SK-N-SH (cell line): Measurements from ENCODE around the gene ATP6V1D. TPM values are rescaled to one million over a fixed set of nuclear protein-coding genes. Genes with fewer than 3 reads are reported as not detected.
A peak's percentile ranks its signal among the peaks of the same experiment; 100 is the strongest.
"Not testable (repeated sequence)": the region's sequence is repeated elsewhere in the genome, so short reads cannot be mapped to it uniquely, and the experiment has no call there.

Source experiments
- CTCF ChIA-PET: fragments of 300-600, 350-600 bp; formaldehyde crosslinking; extraction: SDS; loops from one replicate; lab custom pipeline; 2021; lab: Yijun Ruan, JAX
- POLR2A ChIA-PET: fragments of 350-600 bp; sonication (Branson Sonifier 250); formaldehyde crosslinking; extraction: SDS; loops from one replicate; lab custom pipeline; 2020; ENCODE audit warnings: antibody characterized with exemption, inconsistent platforms; lab: Yijun Ruan, JAX
- DNase-seq: peaks from one replicate; pipeline ENCODE4 v3.0.0; 2012
- H2AFZ ChIP-seq: fragments of 200-600 bp; sonication (generic); 2 replicates; pipeline ENCODE4 v1.8.1; 2016; ENCODE audit warnings: antibody characterized with exemption, mild to moderate bottlenecking, low read depth
- H3F3A ChIP-seq: fragments of 200-600 bp; sonication (generic); replicated peaks from 2 replicates; pipeline ENCODE3; 2016; ENCODE audit warnings: antibody characterized with exemption, mild to moderate bottlenecking; ENCODE audit not compliant: insufficient read depth
- H3K27ac ChIP-seq, 2 experiments: fragments of 200-500 bp in 1 of 2; fragments of 200-600 bp in 1 of 2; sonication (Bioruptor generic) in 1 of 2; sonication (generic), shearing (Covaris generic) in 1 of 2; 2 replicates each; pipeline versions ENCODE4 v1.5.1 to v1.6.1; 2014 to 2016; ENCODE audit warnings: low read depth in 2 of 2, inconsistent platforms in 1 of 2, low read length in 1 of 2, mild to moderate bottlenecking in 1 of 2, mixed read lengths in 1 of 2
- H3K27me3 ChIP-seq: fragments of 200-600 bp; sonication (generic), shearing (Covaris generic); 2 replicates; pipeline ENCODE4 v1.6.1; 2016; ENCODE audit warnings: mixed run types; ENCODE audit not compliant: insufficient read depth
- H3K36me3 ChIP-seq, 2 experiments: fragments of 200-500 bp in 1 of 2; fragments of 200-600 bp in 1 of 2; sonication (Bioruptor generic) in 1 of 2; sonication (generic) in 1 of 2; replicated peaks in 1 of 2; 2 replicates each; pipeline versions ENCODE3 to v1.5.1; 2014 to 2016; ENCODE audit warnings: low read length in 1 of 2, mild to moderate bottlenecking in 1 of 2; ENCODE audit not compliant: insufficient read depth in 2 of 2, control insufficient read depth in 1 of 2
- H3K4me1 ChIP-seq, 2 experiments: fragments of 200-500 bp in 1 of 2; fragments of 200-600 bp in 1 of 2; sonication (Bioruptor generic) in 1 of 2; sonication (generic), shearing (Covaris generic) in 1 of 2; 2 replicates each; pipeline versions ENCODE4 v1.5.1 to v1.6.1; 2014 to 2016; ENCODE audit warnings: low read depth in 1 of 2, low read length in 1 of 2, mixed run types in 1 of 2; ENCODE audit not compliant: insufficient read depth in 2 of 2, control insufficient read depth in 1 of 2
- H3K4me2 ChIP-seq: fragments of 200-600 bp; sonication (generic), shearing (Covaris generic); 2 replicates; pipeline ENCODE4 v1.6.1; 2017; ENCODE audit warnings: mixed run types
- H3K4me3 ChIP-seq, 2 experiments: fragments of 200-500 bp in 1 of 2; fragments of 200-600 bp in 1 of 2; sonication (Bioruptor generic) in 1 of 2; sonication (generic), shearing (Covaris generic) in 1 of 2; 2 replicates each; pipeline versions ENCODE4 v1.5.1 to v1.8.1; 2014 to 2016; ENCODE audit warnings: low read depth in 2 of 2, inconsistent platforms in 1 of 2, low read length in 1 of 2, mild to moderate bottlenecking in 1 of 2, mixed read lengths in 1 of 2, moderate library complexity in 1 of 2
- H3K79me2 ChIP-seq: fragments of 200-600 bp; sonication (generic); 2 replicates; pipeline ENCODE4 v1.8.1; 2017; ENCODE audit warnings: mild to moderate bottlenecking; ENCODE audit not compliant: insufficient read depth
- H3K9ac ChIP-seq: fragments of 200-600 bp; sonication (generic); 2 replicates; pipeline ENCODE4 v1.6.1; 2017; ENCODE audit warnings: mixed run types
- H3K9me2 ChIP-seq: fragments of 200-600 bp; sonication (generic); 2 replicates; pipeline ENCODE4 v1.6.1; 2017; ENCODE audit warnings: mixed run types
- H3K9me3 ChIP-seq: fragments of 200-600 bp; sonication (generic); 2 replicates; pipeline ENCODE4 v1.6.1; 2017; ENCODE audit warnings: mixed run types, mild to moderate bottlenecking, moderate library complexity
- H4K20me1 ChIP-seq: fragments of 200-600 bp; sonication (generic); 2 replicates; pipeline ENCODE4 v1.6.1; 2017; ENCODE audit warnings: mild to moderate bottlenecking, mixed run types; ENCODE audit not compliant: insufficient read depth
- CHD2 ChIP-seq: fragments of 150-350 bp; IDR thresholded peaks from 2 replicates; pipeline ENCODE4 v1.6.1; 2018; ENCODE audit warnings: low read length; ENCODE audit not compliant: partially characterized antibody
- ELF1 ChIP-seq: IDR thresholded peaks from 2 replicates; pipeline ENCODE4 v1.4.0; 2012
- EP300 ChIP-seq, 2 experiments: IDR thresholded peaks; 2 replicates each; pipeline versions ENCODE4 v1.4.0 to v1.6.1; 2012; ENCODE audit warnings: borderline replicate concordance in 1 of 2, low read depth in 1 of 2, low read length in 1 of 2
- EZH2phosphoT487 ChIP-seq: fragments of 200-600 bp; sonication (generic); IDR thresholded peaks from 2 replicates; pipeline ENCODE4 v1.6.1; 2017; ENCODE audit warnings: low read depth, mixed run types, mild to moderate bottlenecking, antibody characterized with exemption, moderate library complexity, borderline replicate concordance
- FOSL2 ChIP-seq: IDR thresholded peaks from 2 replicates; pipeline ENCODE4 v1.4.0; 2012; ENCODE audit warnings: low read depth, mild to moderate bottlenecking, moderate library complexity, borderline replicate concordance
- GABPA ChIP-seq: IDR thresholded peaks from 2 replicates; pipeline ENCODE4 v1.4.0; 2012; ENCODE audit warnings: low read depth, mild to moderate bottlenecking
- GATA2 ChIP-seq: sonication (generic); formaldehyde crosslinking; IDR thresholded peaks from 2 replicates; pipeline ENCODE4 v1.5.0; 2020; ENCODE audit warnings: mild to moderate bottlenecking, missing genetic modification reagents
- JUND ChIP-seq: IDR thresholded peaks from 2 replicates; pipeline ENCODE4 v1.4.0; 2012
- MAX ChIP-seq: IDR thresholded peaks from 2 replicates; pipeline ENCODE4 v1.4.0; 2012; ENCODE audit warnings: low read depth
- MXI1 ChIP-seq: IDR thresholded peaks from 2 replicates; pipeline ENCODE4 v1.6.1; 2012; ENCODE audit warnings: mild to moderate bottlenecking, low read depth, low read length, improper control_type of control experiment
- NFIC ChIP-seq: IDR thresholded peaks from 2 replicates; pipeline ENCODE4 v1.4.0; 2012; ENCODE audit warnings: borderline replicate concordance
- NRF1 ChIP-seq: IDR thresholded peaks from 2 replicates; pipeline ENCODE4 v1.6.1; 2012; ENCODE audit warnings: low read depth, mild to moderate bottlenecking, low read length
- POLR2AphosphoS5 ChIP-seq: IDR thresholded peaks from 2 replicates; pipeline ENCODE4 v1.6.1; 2012; ENCODE audit warnings: low read depth, low read length
- REST ChIP-seq: IDR thresholded peaks from 2 replicates; pipeline ENCODE4 v1.6.1; 2012; ENCODE audit warnings: mild to moderate bottlenecking, low read depth, low read length, moderate library complexity
- TAF1 ChIP-seq: IDR thresholded peaks from 2 replicates; pipeline ENCODE4 v1.6.1; 2012; ENCODE audit warnings: low read depth, mild to moderate bottlenecking, low read length, moderate library complexity, borderline replicate concordance
- TCF12 ChIP-seq: IDR thresholded peaks from 2 replicates; pipeline ENCODE4 v1.4.0; 2012
- WGBS: methylation state at CpG from one replicate; pipeline ENCODE4 v1.1.6; 2017; ENCODE audit warnings: low lambda C conversion rate; 5-methylcytosine and 5-hydroxymethylcytosine counted together
- polyA plus RNA-seq, 3 experiments: library from polyadenylated mRNA; depleted of rRNA; stranded (reverse); fragments of >200 nt; gene quantifications; 2 replicates each; pipeline ENCODE4 v1.2.3, GENCODE V29; 2012
- TF ChIP-seq, protein P1 (sequence below): IDR thresholded peaks from 2 replicates; pipeline ENCODE4 v1.4.0; 2012; ENCODE audit warnings: low read depth, borderline replicate concordance
- TF ChIP-seq, protein P2 (sequence below): IDR thresholded peaks from 2 replicates; pipeline ENCODE4; 2012

The ATP6V1D gene
- polyA plus RNA-seq, 1 of the 3 experiments (the other 2 are of a cell fraction) = 39.2 TPM

DNA sequence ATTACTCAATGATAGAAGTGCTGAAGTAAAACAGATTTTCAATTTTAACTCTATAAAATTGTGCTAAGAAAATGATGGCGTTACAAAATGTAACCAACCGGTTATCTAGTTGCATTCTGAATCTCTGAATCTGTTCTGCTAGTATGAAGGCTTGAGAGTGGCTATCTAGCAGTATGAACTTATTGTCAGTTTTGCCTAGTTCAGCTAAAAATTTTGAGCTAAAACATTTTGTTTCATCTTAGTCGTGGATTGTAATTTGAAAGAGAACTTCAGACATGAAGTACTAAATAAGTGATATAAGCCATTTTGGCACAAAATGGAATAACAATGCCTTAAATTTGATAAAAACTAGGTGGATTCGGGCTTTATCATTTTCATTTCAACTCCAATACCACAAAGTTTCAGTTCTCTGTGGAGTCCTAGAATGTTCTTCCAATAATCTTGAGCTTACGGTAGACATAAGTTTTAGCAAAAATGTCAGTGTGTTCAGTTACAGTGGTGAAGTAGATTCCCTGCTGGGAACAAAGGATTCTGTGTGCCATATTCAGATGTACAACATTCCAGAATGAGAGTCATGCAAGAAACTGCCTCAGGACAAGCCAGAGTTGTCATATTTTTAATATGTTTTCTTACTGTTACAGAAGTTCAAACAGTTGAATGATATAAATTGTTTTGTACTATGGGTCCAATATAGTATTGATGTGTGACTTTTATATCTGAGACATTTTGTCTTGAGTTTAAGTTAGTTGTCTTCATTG is 28.1 kb downstream of the ATP6V1D start:
- no peak for DNase-seq
- Histone ChIP-seq H3K36me3 (peaks cover 50 to 62% of the 10 kb centered on the region in 2 experiments), H3K4me1 (no peaks in the 10 kb centered on the region; a peak in 1 of 4 replicates), H3K4me3 (no peak overlapping the region), H3F3A (peaks cover 21% of the 10 kb centered on the region), H3K27me3 (no peaks in the 10 kb centered on the region), H3K9me2 (no peaks in the 10 kb centered on the region), H4K20me1 (no peaks in the 10 kb centered on the region), H3K4me2 (no peak overlapping the region), H2AFZ (no peak overlapping the region), H3K9ac (no peak overlapping the region), H3K79me2 (peaks cover 19% of the 10 kb centered on the region; the same call in 1 of the 2 replicates), H3K9me3 (no peaks in the 10 kb centered on the region), H3K27ac (peak overlapping the region in 1 of 2 experiments; percentile 6; a peak in 1 of 4 replicates)
- TF ChIP-seq CHD2 (no peak), JUND (no peak), REST (no peak), MXI1 (no peak), NFIC (no peak), TCF12 (no peak), MAX (no peak), ELF1 (no peak), POLR2AphosphoS5 (no peak), EP300 (IDR thresholded peaks at IDR 0.05; ENCODE audit: borderline replicate concordance in 1 of 2, low read depth in 1 of 2, low read length in 1 of 2) (no peak), NRF1 (no peak), GATA2 (no peak), TAF1 (no peak), FOSL2 (no peak), GABPA (no peak), EZH2phosphoT487 (no peak)
- TF ChIP-seq, protein P1, sequence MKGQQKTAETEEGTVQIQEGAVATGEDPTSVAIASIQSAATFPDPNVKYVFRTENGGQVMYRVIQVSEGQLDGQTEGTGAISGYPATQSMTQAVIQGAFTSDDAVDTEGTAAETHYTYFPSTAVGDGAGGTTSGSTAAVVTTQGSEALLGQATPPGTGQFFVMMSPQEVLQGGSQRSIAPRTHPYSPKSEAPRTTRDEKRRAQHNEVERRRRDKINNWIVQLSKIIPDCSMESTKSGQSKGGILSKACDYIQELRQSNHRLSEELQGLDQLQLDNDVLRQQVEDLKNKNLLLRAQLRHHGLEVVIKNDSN = no peak
- TF ChIP-seq, protein P2, sequence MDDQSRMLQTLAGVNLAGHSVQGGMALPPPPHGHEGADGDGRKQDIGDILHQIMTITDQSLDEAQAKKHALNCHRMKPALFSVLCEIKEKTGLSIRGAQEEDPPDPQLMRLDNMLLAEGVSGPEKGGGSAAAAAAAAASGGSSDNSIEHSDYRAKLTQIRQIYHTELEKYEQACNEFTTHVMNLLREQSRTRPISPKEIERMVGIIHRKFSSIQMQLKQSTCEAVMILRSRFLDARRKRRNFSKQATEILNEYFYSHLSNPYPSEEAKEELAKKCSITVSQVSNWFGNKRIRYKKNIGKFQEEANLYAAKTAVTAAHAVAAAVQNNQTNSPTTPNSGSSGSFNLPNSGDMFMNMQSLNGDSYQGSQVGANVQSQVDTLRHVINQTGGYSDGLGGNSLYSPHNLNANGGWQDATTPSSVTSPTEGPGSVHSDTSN = no peak
- WGBS = 95% methylated on average over 5 of the region's 5 CpGs
- POLR2A ChIA-PET = no interaction called here
- CTCF ChIA-PET = no interaction called here

GRCh38 chr14:67329666-67330065 is 29.9 kb downstream of the ATP6V1D start:
- H3K79me2 ChIP-seq = peaks cover 19% of the 10 kb centered on the region; the same call in 1 of the 2 replicates
- H3K4me2 ChIP-seq, DNase-seq, POLR2A ChIA-PET, H3K9me3 ChIP-seq, H3K9ac ChIP-seq, H3K27me3 ChIP-seq, CTCF ChIA-PET, H2AFZ ChIP-seq, H4K20me1 ChIP-seq, H3K4me1 ChIP-seq, H3K9me2 ChIP-seq, H3K27ac ChIP-seq, H3K4me3 ChIP-seq: not testable (repeated sequence)
- 92% methylated on average over 4 of the region's 4 CpGs for WGBS
- H3F3A ChIP-seq = peaks cover 11% of the 10 kb centered on the region
- H3K36me3 ChIP-seq = peaks cover 31 to 54% of the 10 kb centered on the region in 2 experiments
